COLO668 (cell line): Measurements from ENCODE around the gene MCM3AP.
"Not testable (repeated sequence)": the region's sequence is repeated elsewhere in the genome, so short reads cannot be mapped to it uniquely, and the experiment has no call there.

Experiments
- DNase-seq: peaks from one replicate; lab custom pipeline; 2025; ENCODE audit not compliant: unreplicated experiment; lab: John Stamatoyannopoulos, UW

Gene MCM3AP

GRCh38 chr21:46243960-46244361 lies 41.5 kb downstream of the MCM3AP start:
- no peak for DNase-seq

DNA sequence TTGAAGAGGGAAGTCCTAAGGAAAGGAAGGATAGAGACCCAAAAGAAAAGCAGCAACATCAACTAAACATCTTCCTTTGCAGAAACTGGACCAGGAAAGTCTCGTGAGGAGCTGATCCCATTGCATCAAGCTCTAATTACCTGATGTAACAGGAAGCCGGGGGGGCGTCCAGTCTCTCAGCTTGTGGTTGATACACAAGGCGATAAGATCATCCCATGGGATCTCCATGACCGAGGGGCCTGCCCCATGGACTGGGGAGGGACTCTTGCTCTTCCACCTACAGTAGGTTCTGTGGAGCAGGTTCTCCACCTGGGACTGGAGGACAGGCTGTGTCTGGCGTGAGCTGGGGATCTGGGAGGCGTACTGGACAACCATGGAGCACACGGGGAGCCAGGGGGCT lies 42.1 kb downstream of the MCM3AP start:
- no peak for DNase-seq

- DNase-seq, result not testable (repeated sequence)
These were observed 43.8 kb downstream of the MCM3AP start for GRCh38 chr21:46241577-46241976.

GRCh38 chr21:46239817-46240325 lies 45.5 kb downstream of the MCM3AP start:
- DNase-seq, result no peak

DNA sequence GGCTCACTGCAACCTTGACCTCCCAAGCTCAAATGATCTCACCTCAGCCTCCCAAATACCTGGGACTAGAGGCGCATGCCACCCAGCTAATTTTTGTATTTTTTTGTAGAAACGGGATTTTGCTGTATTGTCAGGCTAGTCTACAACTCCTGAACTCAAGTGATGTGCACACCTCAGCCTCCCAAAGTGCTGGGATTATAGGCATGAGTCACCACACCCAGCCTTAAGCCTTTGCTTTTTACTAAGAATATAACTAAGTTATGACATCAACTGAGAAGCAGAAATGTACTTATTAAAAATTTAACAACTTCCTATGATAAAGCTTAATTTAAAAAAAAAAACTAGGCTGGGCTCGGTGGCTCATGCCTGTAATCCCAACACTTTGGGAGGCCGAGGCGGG lies 47.9 kb downstream of the MCM3AP start:
- DNase-seq, result no peak

DNA sequence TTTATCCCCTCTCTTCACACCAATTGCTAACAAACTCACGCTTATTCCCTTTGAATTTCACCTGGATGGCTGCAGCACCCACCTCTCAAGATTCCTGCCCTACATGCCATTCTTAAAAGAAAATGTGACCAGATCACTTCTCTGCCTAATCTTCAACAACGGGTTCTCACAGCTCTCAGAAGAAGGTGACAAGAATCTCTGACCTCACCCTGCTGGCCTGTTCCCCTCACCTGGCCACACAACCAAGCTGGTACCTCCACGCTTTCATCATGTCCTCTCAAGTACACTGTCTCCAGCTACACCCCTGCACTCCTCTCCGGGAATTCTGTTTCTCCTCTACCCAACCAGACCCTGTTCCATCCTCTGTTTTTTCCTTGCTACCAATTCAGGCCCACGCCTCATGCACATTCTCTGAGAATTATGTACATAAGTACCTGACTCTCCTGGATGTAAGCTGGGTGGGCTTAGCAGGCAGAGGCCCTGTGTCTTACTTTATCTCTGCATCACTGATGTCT lies 50.9 kb downstream of the MCM3AP start:
- no peak for DNase-seq

DNA sequence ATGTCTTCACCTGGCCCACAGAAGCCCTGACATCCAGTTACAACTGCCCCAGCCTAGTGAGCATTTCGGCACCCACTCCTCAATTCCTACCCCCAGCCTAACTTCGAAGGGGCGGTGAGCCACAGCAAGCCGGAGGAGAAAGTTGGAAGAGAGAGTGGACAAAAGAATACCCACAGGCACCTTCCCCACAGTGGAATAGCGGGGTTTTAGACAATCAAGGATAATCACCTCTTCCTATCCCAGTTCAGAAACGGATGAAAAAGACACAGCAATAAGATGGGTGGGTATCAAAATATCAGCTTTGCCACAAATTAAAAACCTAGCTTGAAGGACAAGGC lies 55.5 kb downstream of the MCM3AP start:
- no peak for DNase-seq

GRCh38 chr21:46229133-46229922 lies 56.1 kb downstream of the MCM3AP start:
- peak; percentile 79 for DNase-seq

GRCh38 chr21:46228345-46229051 lies 56.9 kb downstream of the MCM3AP start, which contains the start of gene LSS:
Gene LSS, minus strand, starts transcription at chr21:46228774. Its CDS starts 29 bp downstream, at chr21:46228745.
- peak; percentile 99 for DNase-seq

GRCh38 chr21:46227811-46228344 lies 57.5 kb downstream of the MCM3AP start:
- DNase-seq, result no peak

DNA sequence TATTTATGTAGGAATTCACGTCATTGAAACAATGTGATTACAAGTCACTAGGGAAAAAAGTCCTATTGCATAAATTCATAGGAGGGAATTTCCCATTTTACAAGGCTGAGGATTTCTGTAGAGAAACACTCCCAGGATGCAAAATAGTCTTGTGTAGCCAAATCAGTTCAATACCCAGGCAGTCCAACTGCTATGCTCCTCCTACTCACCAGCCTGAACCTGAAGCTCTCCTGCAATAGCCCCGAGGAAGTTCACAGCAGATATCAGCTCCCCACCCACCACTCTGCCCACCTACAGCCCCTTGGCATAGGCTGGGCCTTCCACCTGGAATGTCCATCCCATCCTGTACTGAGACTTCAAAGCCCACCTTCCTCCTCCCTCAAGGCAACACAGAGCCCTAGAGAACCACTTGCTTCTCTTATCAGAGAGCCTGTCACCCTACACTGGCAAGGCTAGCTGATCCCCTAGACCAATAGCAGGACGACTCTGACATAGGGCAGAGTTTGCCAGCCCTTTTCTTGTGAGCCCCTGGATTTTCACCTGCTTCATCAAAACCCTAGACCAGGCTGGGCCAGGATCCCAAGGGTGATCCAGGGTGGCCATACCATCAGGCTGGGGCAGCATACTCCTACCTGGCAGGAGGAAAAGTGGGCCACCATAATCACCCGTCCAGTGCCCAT lies 58.4 kb downstream of the MCM3AP start:
- no peak for DNase-seq

GRCh38 chr21:46226146-46226545 lies 59.3 kb downstream of the MCM3AP start:
- DNase-seq, result no peak

DNA sequence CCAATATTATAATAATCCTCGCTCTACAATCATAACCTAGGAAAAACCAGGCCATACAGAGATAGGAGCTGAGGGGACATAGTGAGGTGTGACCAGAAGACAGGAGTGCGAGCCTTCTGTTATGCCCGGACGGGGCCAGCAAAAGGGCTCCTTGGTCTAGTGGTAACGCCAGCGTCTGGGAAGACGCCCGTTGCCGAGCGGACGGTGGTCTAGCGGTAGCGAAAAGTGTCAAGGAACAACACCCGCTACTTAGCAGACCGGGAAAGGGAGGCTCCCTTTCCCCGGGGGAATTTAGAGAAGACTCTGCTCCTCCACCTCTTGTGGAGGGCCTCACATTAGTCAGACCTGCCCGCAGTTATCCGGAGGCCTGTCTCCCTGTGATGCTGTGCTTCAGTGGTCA lies 61.8 kb downstream of the MCM3AP start:
- not testable (repeated sequence) for DNase-seq

DNA sequence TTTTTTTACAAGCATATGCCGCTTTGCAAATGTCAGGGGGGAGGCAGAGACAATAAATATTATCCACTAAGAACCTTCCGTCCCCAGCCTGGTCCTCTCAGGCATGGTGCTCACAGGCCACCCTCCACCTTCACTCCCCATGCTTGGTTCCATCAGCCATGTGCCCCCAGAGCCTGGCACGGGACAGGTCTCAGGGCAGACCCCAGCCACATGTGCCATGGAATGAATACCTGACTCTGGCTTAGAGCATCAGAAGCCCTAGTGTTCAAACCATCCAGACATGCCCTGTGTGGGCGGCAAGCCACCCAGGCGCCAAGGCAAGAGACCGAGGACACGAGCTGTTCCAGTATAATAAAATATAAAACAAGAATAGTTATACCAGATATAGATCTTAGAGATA lies 62.2 kb downstream of the MCM3AP start:
- DNase-seq, result no peak

- no peak for DNase-seq
These were observed 62.8 kb downstream of the MCM3AP start for GRCh38 chr21:46222436-46223116.

DNA sequence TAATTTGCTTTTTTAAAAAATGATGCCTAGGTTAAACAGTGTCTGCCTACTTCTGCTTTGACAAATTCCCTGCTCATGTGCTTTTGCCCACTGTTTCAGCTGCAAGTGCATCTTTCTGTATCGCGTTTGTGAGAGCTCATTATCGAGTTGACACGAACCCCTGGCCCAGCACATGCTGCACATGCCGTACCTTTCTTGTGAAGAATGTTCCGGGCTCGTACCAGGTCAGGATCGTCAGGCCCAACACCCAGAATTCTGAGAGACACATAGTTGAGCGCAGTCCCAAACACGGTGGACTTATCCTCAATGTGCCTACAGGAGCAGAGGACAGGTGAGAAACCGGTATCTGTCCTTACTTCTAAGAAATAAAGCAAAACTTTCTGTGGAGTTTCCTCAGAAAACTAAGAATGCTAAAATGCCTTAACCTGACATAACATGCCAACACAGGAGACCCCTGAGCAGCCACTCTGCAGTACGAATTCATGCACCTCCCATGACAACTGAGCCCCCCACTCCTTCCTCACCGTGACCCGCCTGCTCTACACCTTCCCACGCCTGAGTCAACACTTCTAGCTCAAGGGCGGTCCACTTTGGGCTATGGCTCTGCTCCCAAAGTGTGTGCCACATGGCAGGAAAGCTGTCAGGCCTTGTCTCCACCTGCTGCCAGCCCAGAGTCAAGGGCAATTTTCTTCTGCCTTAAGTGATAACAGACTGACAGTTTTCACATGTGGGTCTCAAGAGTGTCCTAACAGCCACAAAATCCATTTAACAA lies 63.6 kb downstream of the MCM3AP start:
- DNase-seq, result no peak

DNA sequence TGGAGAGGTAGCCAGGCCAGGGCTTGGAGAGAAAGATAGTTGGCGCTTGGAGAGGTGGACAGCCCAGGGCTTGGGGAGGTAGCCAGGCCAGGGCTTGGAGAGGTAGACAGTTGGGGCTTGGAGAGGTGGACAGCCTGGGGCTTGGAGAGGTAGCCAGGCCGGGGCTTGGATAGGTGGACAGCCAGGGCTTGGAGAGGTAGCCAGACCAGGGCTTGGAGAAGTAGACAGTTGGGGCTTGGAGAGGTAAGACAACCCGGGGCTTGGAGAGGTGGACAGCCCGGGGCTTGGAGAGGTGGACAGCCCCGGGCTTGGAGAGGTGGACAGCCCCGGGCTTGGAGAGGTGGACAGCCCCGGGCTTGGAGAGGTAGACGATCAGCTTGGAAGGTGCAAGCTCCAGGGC lies 64.6 kb downstream of the MCM3AP start:
- DNase-seq, result no peak

DNA sequence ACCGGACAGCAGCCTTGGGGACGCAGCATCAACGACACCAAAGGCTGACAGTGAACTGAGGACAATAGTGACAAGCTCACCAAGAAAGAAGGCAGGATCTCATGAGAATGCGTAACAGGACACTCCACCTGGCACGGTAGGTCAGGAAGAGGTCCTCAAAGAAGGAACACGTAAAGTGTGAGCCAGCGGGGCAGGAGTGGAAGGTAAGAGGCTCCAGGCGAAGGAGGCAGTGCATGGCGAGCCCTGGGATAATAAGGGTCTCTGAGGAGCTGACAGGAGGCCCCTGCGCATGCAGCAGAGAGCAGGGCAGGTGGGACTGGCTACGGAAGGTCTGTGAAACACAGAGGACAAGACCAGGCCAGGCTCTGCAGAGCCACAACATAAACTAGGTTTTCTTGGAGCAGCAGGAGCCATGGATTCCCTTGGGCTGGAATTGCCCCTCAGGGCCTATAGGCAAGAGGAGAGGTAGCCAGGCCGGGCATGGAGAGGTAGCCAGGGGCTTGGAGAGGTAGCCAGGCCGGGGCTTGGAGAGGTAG lies 65.1 kb downstream of the MCM3AP start:
- no peak for DNase-seq

DNA sequence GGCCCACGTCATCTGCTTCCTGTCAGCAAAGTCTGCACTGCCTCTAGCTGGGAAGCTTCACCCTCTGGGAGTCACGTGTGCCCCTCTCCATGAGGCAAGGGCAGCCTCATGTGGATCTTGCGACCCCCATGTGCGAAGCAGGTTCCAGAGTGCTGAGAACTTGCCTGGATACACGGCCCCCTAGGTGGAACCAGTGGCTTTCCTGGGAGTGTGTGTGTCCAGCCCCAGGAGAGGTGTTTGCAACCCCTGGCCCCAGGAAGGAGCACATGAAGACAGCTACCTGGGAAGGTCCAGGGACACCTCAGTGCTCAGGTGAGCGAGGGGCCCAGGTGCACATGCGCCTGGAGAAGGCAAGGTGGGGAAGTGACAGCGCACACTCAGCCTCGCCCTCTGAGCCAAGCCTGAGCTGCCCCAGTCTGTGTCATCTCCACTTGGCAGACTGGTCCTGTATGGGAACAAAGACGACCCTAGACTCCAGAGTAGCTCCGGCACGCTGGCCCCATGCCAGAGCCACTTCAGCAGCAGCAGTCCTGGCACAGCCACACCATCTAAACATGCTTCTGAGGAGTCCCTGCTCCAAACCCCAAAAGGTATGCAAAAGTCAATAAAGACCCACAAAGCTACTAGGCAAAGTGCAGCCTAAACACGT lies 65.7 kb downstream of the MCM3AP start:
- DNase-seq, result no peak
